ENCODE data around the gene FRAS1.

The FRAS1 gene

GRCh38 chr4:78070731-78071282 lies 13.7 kb downstream of the FRAS1 start:
- TF ChIP-seq, protein P1, sequence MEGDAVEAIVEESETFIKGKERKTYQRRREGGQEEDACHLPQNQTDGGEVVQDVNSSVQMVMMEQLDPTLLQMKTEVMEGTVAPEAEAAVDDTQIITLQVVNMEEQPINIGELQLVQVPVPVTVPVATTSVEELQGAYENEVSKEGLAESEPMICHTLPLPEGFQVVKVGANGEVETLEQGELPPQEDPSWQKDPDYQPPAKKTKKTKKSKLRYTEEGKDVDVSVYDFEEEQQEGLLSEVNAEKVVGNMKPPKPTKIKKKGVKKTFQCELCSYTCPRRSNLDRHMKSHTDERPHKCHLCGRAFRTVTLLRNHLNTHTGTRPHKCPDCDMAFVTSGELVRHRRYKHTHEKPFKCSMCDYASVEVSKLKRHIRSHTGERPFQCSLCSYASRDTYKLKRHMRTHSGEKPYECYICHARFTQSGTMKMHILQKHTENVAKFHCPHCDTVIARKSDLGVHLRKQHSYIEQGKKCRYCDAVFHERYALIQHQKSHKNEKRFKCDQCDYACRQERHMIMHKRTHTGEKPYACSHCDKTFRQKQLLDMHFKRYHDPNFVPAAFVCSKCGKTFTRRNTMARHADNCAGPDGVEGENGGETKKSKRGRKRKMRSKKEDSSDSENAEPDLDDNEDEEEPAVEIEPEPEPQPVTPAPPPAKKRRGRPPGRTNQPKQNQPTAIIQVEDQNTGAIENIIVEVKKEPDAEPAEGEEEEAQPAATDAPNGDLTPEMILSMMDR (conservative IDR thresholded peaks at IDR 0.05; ENCODE audit: low read depth, low read length): no peak
- H3K4me3 ChIP-seq (ENCODE audit: low read length): no peak overlapping the region
- no peak for DNase-seq (ENCODE audit: low read depth)

DNA sequence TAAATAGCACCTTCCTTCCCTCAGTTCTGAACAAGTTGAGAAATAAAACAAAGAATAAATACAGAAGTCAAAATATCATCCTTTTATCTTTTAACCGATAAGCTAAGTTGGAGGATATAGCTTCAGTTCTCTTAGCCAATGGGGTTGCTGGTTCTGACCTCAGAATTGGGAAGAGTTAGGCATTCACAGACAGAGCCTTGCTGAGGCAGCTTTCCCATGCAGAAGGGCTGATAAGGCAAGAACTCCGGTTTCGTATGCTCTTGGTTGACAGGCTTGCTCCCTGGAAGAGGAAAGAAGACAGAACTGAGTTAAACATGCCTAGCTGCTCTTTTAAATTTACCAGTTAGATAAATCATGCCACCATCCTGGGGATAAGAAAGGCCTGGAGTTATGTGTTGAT lies 17.6 kb downstream of the FRAS1 start:
- TF ChIP-seq, protein P1 (conservative IDR thresholded peaks at IDR 0.05; ENCODE audit: low read depth, low read length): no peak
- no peak for DNase-seq (ENCODE audit: low read depth)
- no peak overlapping the region for H3K4me3 ChIP-seq (ENCODE audit: low read length)

DNA sequence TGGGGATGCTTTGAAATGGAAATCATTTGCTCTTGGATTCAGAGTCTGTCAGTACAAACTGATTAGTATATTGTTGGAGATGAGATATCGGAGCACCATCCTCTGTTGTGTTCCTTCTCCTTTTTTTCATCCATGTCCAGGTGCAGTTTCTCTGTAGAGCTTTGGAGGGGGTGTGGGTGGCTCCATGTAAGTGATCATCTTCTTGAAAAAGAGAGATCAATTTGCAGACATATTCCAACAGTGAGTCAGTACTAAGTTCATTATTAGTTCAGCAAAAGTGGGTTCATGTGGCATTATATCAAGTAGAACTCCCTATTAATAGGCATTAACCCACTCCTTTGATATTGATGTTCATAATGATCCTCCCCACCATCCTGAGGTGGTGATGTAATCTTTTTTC lies 18.9 kb downstream of the FRAS1 start:
- TF ChIP-seq, protein P1 (conservative IDR thresholded peaks at IDR 0.05; ENCODE audit: low read depth, low read length): no peak
- no peak for DNase-seq (ENCODE audit: low read depth)
- H3K4me3 ChIP-seq (ENCODE audit: low read length): no peak overlapping the region

- DNase-seq (ENCODE audit: low read depth): no peak
- no peak overlapping the region for H3K4me3 ChIP-seq (ENCODE audit: low read length)
- TF ChIP-seq, protein P1 (conservative IDR thresholded peaks at IDR 0.05; ENCODE audit: low read depth, low read length): no peak
These were observed 21.0 kb downstream of the FRAS1 start for GRCh38 chr4:78078101-78078500.

DNA sequence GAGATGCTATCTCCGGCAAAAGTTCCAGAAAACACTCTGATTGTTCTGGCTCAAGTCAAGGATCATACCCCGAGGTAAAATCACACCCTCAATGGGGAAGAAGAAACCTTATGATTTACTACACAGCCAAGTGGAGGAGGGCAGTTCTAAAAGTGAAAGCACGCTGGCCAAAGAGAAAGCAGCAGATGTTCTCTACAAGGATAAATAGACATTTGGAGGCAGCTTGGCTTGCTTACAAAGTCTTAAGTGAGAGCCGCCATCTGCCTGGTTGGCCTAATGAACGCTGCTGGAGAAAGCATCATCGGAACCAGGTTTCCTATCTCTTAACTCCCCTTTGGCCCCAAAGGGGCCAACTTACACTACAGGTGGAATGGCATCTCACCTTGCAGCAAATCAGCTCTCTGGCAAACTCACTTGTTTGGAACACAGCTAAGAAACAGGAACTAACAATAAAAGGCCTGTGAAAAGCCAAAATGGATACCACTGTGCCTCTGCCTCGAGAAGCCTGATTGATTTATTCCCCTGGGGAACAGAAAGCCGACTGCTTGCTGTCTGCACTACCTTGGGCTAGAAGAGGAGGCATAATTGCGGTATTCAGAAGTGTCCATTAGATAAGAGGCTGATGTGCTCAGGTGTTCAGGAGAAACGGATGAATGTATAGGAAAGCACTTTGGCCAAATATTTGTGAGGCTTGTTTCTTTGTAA lies 22.8 kb downstream of the FRAS1 start:
- no peak overlapping the region for H3K4me3 ChIP-seq (ENCODE audit: low read length)
- TF ChIP-seq, protein P1 (conservative IDR thresholded peaks at IDR 0.05; ENCODE audit: low read depth, low read length): no peak
- no peak for DNase-seq (ENCODE audit: low read depth)

DNA sequence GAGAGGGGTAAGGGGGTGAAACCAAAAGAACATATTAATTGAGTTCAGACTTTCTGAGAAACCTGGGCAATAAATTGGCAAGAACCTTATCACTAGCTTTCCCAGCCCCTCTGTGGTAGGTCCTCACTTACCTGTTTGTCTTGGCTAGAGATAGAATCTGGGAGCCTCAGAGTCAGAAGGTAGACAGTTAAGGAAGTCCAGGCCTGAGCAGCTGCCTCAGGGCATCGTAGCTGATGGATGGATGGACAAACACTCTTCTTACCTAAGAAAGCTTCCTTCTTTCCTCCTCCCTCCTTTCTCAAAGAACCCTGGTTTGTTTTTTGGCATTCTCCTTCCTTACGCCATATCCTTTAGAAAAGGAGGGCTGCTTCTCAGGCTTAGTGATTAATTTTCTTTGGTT lies 24.4 kb downstream of the FRAS1 start:
- DNase-seq (ENCODE audit: low read depth): no peak
- TF ChIP-seq, protein P1 (conservative IDR thresholded peaks at IDR 0.05; ENCODE audit: low read depth, low read length): no peak
- no peak overlapping the region for H3K4me3 ChIP-seq (ENCODE audit: low read length)

DNA sequence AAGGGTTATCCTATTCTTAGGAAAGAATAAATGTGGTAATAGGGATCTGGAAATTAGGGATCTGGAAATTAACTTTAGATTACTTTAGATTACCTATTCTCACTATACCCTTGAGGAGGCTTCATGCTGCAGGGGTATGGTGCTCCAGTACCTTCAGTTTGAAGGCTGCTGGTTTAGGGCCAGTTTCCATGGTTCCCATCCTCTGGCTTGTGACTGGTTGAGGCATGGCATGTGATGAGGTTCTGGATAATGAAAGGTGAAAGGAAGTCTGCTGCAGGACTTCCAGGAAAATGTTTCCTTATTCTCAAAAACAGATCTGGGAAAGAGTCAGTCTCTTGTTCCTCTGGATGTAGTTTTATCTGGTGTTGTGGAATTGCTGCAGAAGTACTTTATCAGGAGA lies 25.9 kb downstream of the FRAS1 start:
- TF ChIP-seq, protein P1 (conservative IDR thresholded peaks at IDR 0.05; ENCODE audit: low read depth, low read length): no peak
- no peak for DNase-seq (ENCODE audit: low read depth)
- no peak overlapping the region for H3K4me3 ChIP-seq (ENCODE audit: low read length)
